GM18951 (cell line): ENCODE measurements around the gene NPPA.

Experiments
- POLR2A ChIP-seq: IDR thresholded peaks from 4 replicates; pipeline ENCODE4 v1.6.1; 2011; ENCODE audit warnings: mild to moderate bottlenecking; ENCODE audit not compliant: insufficient read length, insufficient read depth; ENCODE audit errors: extremely low read depth
- in situ Hi-C: fragments of 300-500 bp; cut with MboI; formaldehyde crosslinking; loops from one replicate; pipeline ENCODE4 v1.12.0; 2022; ENCODE audit warnings: low sequenced_read_pairs, mixed read lengths, inconsistent platforms; ENCODE audit not compliant: unreplicated experiment

NPPA gene

DNA sequence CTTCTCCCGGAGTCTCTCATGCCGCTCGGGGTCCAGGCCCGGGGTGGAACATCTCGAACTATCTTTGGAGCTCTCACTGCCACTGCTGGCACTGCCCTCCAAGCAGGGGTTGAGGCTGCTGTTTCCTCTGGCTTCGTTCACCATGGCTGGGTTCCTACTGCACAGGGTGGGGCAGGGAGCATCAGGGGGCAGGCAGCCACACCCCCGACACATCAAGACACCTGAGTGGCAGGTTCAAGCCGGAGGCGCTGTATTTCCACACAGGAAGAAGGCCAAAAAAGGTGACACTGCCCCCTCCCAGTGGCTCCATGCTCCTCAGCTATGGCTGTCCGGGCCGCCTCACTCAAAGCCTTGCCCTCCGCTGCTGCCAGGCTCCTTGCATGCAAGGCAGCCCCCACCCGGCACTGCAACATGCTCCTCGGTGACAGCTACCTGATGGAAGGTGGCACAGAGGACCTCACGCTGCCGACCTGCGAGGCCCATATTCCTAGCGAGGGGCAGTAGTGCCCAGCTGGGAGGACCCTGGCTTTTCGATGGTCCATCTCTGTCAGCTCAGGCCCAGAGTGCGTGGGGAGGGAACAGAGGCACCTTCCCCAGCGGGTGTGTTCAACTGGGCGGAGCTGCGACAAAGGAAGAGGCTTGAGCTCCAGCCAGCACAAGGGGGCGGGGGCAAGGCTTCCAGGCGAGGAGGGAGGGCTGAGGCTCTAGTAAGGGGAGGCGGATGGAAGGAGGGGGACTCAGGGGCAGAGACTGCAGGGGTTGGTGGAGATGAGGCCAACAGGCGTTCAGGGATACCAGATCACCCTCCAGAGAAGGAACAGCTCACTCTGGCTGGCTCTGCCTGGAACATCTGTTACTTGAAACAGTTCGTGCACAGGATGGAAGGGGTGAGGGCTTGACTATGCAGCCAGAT, 44.4 kb downstream of the NPPA start:
- TF ChIP-seq POLR2A = no peak
- in situ Hi-C loops = no loop called here

DNA sequence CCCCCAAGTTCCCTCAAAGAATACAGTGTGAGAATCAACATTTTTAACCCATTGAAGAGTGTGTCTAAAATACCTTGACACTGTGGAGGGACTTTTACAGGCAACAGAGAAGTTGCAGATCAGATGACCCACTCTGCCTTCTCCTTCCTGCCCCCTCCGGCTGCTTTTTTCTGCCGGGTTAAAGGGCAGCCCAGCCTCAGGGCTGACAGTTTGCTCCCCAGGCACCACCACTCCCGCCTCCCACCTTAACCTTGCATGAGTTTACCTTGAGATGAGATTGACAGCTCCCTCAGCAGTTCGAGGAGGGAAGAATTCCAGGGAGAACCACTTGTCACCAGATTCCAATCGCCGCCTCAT, 45.0 kb downstream of the NPPA start:
- no peak for TF ChIP-seq POLR2A

DNA sequence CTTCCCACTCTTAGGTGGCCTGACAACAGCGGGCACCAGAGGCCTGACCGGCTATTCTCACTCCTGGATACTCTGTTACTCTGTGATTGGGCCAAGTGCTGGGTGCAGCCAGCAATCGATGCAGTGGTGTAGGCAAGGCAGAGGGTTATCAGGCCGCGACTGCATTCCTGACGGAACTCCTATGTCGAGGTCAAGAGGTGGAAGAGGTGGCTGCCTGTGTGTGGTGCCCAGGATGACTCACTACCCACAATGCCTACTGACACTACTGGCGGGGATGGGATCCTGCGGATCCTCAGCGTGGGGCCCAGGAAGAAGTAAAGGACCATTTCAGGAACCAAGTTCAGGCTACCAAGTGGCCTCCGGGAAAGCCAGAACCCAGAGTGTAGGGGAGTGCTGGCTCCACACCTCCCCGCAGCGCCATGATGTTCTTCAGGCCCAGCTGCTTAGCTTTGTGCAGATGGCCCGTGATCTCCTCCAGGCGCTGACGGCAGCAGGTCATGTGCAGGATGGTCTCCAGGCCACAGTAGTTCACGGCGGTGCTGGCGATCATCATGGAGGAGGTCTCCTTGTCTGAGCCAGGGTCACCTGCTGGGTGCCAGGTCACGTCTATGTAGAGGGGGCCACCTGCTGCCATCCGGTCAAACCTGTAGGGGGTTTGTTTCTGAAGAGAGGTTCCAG, 46.7 kb downstream of the NPPA start:
- in situ Hi-C loops = no loop called here
- TF ChIP-seq POLR2A = no peak

More for the DNA sequence above, 45.0 kb downstream of the NPPA start:
- in situ Hi-C loops = no loop called here

DNA sequence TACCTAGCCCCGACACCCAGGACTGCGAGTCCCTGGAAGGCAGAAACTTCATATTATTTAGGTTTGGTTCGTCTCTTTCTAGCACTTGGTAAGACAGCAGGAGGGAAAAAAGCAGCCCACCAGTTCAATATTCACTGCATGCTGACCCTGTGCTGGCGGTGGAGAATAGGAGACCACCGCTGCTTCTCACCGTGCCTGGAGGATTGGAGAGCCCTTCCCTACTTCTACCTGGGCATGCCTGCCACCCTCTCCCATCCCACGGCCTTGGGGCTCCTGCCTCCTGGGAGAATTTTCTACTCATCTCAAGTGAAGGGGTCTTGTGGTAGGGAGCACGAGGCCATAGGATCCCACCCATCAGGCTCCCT, 47.2 kb downstream of the NPPA start:
- in situ Hi-C loops = no loop called here
- no peak for TF ChIP-seq POLR2A

DNA sequence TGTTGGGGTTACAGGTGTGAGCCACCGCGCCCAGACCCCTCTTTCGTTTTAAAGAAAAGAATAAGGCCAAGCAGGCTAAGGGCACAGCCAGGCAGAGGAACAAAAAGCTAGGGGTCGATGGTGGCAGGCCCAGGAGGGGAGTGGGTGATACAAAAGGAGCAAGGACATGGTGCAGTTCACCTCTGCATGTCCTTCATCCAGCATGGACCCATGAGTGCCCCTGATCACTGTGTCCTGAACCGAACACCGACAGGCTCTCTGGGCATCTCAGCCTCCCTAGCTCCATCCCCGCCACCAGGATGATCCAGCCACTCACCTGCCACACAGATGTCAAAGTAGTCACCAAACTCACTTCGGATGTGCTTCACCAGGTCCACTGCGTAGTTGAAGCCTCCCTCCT, 47.7 kb downstream of the NPPA start:
- TF ChIP-seq POLR2A = no peak

DNA sequence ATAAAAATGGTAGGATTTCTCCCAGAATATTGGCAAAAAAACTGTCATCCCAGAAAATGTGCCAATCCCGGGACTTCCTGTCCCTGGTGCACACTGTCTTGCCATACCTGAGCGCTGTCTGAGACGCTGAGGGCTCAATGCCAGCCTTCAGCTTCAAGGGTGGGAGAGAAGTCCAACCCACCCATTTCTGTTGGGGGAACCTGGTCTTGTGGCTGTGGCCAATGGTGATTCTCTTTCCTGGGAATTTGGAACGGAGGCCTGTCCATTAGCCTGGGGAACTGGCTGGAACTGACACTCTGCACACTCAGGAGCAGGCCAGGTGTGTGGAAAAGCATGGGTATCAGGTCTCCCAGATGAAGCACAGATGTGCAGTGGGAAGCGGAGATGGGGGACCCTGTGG, 48.5 kb downstream of the NPPA start:
- TF ChIP-seq POLR2A = no peak
- in situ Hi-C loops = no loop called here

More for the DNA sequence above, 47.7 kb downstream of the NPPA start:
- in situ Hi-C loops = no loop called here

DNA sequence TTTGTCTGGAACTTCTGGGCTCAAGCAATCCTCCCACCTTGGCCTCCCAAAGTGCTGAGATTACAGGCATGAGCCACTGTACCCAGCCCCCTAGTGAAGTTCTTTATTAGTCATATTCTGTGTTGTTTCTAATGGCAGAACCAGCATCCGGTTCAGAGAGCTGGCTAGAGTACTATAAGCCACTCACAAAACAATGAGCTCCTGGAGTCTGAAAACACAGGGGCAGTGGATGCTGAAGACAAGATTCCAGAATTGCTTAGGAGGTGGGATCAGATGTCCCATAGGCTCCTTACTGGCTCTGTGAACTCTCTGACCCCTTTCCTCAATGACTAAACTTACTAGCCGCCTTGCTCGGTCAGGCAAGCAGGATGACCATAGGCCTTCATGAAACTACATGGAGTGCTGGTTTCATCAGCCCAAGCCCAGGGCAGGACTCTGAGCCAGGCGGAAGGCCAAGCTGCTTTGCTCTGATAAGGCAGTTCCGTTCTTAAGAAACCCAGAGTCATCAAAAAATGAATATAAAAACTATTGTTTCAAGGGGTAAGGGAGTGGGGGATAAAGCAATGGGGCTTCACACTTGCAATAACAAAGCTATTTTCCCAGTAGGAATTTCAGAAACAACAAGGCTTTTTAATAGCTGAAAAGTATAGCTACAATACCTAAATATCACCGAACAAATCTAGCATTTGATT, 49.9 kb downstream of the NPPA start:
- in situ Hi-C loops = no loop called here
- no peak for TF ChIP-seq POLR2A

DNA sequence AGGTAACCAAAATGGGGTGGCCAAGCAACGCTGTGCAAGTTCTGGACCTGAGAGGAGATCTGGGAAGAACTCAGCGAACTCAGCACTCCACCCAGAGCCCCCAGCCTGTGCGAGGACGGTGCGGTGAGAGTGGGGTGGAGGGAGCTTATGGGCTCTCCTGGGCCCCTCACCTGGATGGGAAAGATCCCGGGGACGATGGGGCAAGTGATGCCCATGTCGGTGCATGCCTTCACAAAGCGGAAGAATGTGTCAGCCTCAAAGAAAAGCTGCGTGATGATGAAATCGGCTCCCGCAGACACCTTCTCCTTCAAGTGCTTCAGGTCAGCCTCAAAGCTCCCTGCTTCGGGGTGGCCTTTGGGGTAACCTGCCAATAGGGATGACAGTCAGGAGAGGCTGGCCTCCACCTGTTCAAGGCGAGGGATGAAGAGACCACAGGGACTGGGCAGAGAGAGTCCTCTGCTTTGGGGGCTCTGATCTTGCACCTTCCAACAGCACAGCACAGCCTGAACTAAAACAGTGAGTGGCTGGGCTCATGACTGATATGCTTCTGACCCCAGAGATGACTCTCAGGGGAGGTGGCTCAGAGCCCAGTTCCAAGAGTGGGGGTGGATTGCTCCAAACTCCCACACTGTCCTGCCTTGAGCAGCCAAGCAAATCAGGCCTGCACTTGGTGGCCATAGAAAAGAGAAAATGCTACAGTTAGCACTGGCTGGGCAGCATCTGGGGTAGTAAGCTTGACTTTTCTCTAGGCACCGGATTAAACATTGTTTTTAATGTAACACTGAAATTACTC, 51.4 kb downstream of the NPPA start:
- in situ Hi-C loops = no loop called here
- TF ChIP-seq POLR2A = no peak
